ENCODE results near the gene CES3.

GRCh38 chr16:66970775-66971720, 10.0 kb downstream of the CES3 start:
- TF ChIP-seq, protein P1, sequence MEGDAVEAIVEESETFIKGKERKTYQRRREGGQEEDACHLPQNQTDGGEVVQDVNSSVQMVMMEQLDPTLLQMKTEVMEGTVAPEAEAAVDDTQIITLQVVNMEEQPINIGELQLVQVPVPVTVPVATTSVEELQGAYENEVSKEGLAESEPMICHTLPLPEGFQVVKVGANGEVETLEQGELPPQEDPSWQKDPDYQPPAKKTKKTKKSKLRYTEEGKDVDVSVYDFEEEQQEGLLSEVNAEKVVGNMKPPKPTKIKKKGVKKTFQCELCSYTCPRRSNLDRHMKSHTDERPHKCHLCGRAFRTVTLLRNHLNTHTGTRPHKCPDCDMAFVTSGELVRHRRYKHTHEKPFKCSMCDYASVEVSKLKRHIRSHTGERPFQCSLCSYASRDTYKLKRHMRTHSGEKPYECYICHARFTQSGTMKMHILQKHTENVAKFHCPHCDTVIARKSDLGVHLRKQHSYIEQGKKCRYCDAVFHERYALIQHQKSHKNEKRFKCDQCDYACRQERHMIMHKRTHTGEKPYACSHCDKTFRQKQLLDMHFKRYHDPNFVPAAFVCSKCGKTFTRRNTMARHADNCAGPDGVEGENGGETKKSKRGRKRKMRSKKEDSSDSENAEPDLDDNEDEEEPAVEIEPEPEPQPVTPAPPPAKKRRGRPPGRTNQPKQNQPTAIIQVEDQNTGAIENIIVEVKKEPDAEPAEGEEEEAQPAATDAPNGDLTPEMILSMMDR (conservative IDR thresholded peaks at IDR 0.05; ENCODE audit: low read length) = no peak
- TF ChIP-seq EZH2phosphoT487 (IDR thresholded peaks at IDR 0.05; ENCODE audit: borderline replicate concordance, low read depth, low read length) = no peak

All from OCI-LY7 (cell line).